Thymus (tissue), 14 donors: ENCODE measurements around the gene OXNAD1. TPM values are rescaled to one million over a fixed set of nuclear protein-coding genes. Genes with fewer than 3 reads are reported as not detected.

Source experiments
- DNase-seq, 9 donors: peaks; one replicate each; pipeline ENCODE4 v3.0.0-alpha.2; 2013; ENCODE audit warnings: low spot score in 9 of 9, low read depth in 6 of 9, missing footprints in 1 of 9
- H3K27ac ChIP-seq, 2 donors: one replicate each; pipeline ENCODE4 v1.5.1; 2013; ENCODE audit warnings: control low read depth in 1 of 2, low read depth in 1 of 2, low read length in 1 of 2, mild to moderate bottlenecking in 1 of 2, moderate library complexity in 1 of 2
- H3K27me3 ChIP-seq, 2 donors: one replicate each; pipeline ENCODE4 v1.5.1; 2013; ENCODE audit warnings: low read length in 1 of 2; ENCODE audit not compliant: control insufficient read depth in 2 of 2, insufficient read depth in 1 of 2
- H3K36me3 ChIP-seq, 2 donors: one replicate each; pipeline ENCODE4 v1.5.1; 2013; ENCODE audit warnings: low read length in 1 of 2, mild to moderate bottlenecking in 1 of 2, moderate library complexity in 1 of 2; ENCODE audit not compliant: control insufficient read depth in 2 of 2, insufficient read depth in 2 of 2
- H3K4me1 ChIP-seq, 2 donors: one replicate each; pipeline ENCODE4 v1.5.1; 2013; ENCODE audit warnings: low read length in 2 of 2; ENCODE audit not compliant: control insufficient read depth in 2 of 2, insufficient read depth in 2 of 2
- H3K4me3 ChIP-seq, 2 donors: one replicate each; pipeline ENCODE4 v1.5.1; 2013; ENCODE audit warnings: low read length in 2 of 2, control low read depth in 1 of 2, mild to moderate bottlenecking in 1 of 2
- H3K9me3 ChIP-seq, 2 donors: one replicate each; pipeline ENCODE4 v1.5.1; 2013; ENCODE audit warnings: low read length in 1 of 2, mild to moderate bottlenecking in 1 of 2; ENCODE audit not compliant: control insufficient read depth in 2 of 2, insufficient read depth in 1 of 2
- WGBS: extraction: QIAGEN DNeasy Blood & Tissue Kit; methylation state at CpG from one replicate; pipeline ENCODE4 v1.1.7; 2013; 5-methylcytosine and 5-hydroxymethylcytosine counted together
- long read RNA-seq, 10 donors: transcript quantifications; one replicate each; lab custom pipeline, GENCODE V29; 2026
- polyA plus RNA-seq: library from polyadenylated mRNA; stranded (reverse); fragments of 200-250 nt; gene quantifications from one replicate; pipeline ENCODE4 v1.2.3, GENCODE V29; 2013
- total RNA-seq: library from RNA; stranded (reverse); fragments of 120-200 nt; gene quantifications from one replicate; pipeline ENCODE4 v1.2.4, GENCODE V29; 2013
- donor health status: healthy.

The OXNAD1 gene, protein sequence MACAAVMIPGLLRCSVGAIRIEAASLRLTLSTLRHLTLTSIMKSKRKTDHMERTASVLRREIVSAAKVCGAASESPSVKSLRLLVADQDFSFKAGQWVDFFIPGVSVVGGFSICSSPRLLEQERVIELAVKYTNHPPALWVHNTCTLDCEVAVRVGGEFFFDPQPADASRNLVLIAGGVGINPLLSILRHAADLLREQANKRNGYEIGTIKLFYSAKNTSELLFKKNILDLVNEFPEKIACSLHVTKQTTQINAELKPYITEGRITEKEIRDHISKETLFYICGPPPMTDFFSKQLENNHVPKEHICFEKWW
- total RNA-seq (31.6 TPM), polyA plus RNA-seq (34.4 TPM)
- long read RNA-seq, donor 1, partial matches to known transcripts, result 0 of 2 reads
- long read RNA-seq, donor 1, other reads (novel, unspliced or antisense), result 0 of 2 reads
- long read RNA-seq, donor 2, transcript OXNAD1-201 (9 exons, 3,929 nt), result major isoform, 5 of 203 reads
- long read RNA-seq, donor 2, partial matches to known transcripts, result 105 of 203 reads
- long read RNA-seq, donor 2, other reads (novel, unspliced or antisense), result 93 of 203 reads
- long read RNA-seq, donor 3, transcript OXNAD1-201 (9 exons, 3,929 nt), result major isoform, 6 of 26 reads
- long read RNA-seq, donor 3, partial matches to known transcripts, result 19 of 26 reads
- long read RNA-seq, donor 3, other reads (novel, unspliced or antisense), result 0 of 26 reads
- long read RNA-seq, donor 4, partial matches to known transcripts, result 14 of 33 reads
- long read RNA-seq, donor 4, other reads (novel, unspliced or antisense), result 17 of 33 reads
- long read RNA-seq, donor 5, transcript OXNAD1-201 (9 exons, 3,929 nt), result major isoform, 6 of 139 reads
- long read RNA-seq, donor 5, partial matches to known transcripts, result 124 of 139 reads
- long read RNA-seq, donor 5, other reads (novel, unspliced or antisense), result 5 of 139 reads
- long read RNA-seq, donor 6, partial matches to known transcripts, result 40 of 66 reads
- long read RNA-seq, donor 6, other reads (novel, unspliced or antisense), result 22 of 66 reads
- long read RNA-seq, donor 7, partial matches to known transcripts, result 22 of 28 reads
- long read RNA-seq, donor 7, other reads (novel, unspliced or antisense), result 0 of 28 reads
- long read RNA-seq, donor 8, partial matches to known transcripts, result 5 of 6 reads
- long read RNA-seq, donor 8, other reads (novel, unspliced or antisense), result 0 of 6 reads
- long read RNA-seq, donor 9, partial matches to known transcripts, result 0 of 3 reads
- long read RNA-seq, donor 9, other reads (novel, unspliced or antisense), result 0 of 3 reads
- long read RNA-seq, donor 10, partial matches to known transcripts, result 16 of 18 reads
- long read RNA-seq, donor 10, other reads (novel, unspliced or antisense), result 0 of 18 reads

- Histone ChIP-seq H3K4me1 (peaks cover 3 to 17% of the 10 kb centered on the region in 2 donors), H3K36me3 (peaks cover 0 to 7% of the 10 kb centered on the region in 2 donors)
These were observed at the start of gene OXNAD1, which contains the start of gene DPH3 for GRCh38 chr3:16264708-16265454. OXNAD1 (plus strand) TSS chr3:16265212; CDS start chr3:16270953, 5,741 bp downstream. DPH3 (minus strand) TSS chr3:16264943; CDS start chr3:16264876, 67 bp downstream.

DNA sequence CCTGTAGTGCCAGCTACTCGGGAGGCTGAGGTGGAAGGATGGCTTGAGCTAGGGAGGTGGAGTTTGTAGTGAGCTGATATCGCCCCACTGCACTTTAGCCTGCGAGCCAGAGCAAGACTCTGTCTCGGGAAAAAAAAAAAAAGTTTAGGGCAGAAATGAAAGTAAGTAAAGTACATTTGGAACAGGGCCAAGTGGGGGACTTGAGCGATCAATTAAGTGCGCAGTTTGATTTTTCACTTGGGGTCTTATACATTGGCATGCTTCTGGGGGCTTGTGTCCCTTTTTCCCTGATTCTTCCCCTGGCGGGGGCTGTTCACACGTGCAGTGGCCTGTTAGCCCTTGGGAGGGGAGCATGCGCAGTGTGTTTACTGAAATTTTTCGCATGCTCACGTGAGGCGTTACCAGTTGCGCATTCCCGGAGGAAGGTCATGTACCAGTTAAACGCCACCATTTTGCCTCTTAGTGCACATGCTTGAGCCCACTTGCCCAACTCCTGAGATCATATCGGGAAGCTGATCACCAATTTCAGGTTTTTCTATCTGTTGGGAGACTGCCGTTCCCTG, 48.6 kb upstream of the OXNAD1 start:
- Histone ChIP-seq H3K27me3 (no peaks in the 10 kb centered on the region), H3K9me3 (no peaks in the 10 kb centered on the region), H3K4me3 (no peak overlapping the region), H3K4me1 (no peaks in the 10 kb centered on the region), H3K27ac (no peak overlapping the region), H3K36me3 (peaks cover 0 to 2% of the 10 kb centered on the region in 2 donors)
- WGBS, result 95% methylated on average over 17 of the region's 17 CpGs
- no peak for DNase-seq

More at GRCh38 chr3:16264708-16265454, at the start of gene OXNAD1, which contains the start of gene DPH3:
- H3K27ac ChIP-seq, result peak within 1 kb of the TSS; percentile 75 to 88
- peak within 1 kb of the TSS; percentile 62 to 82 for H3K4me3 ChIP-seq
- no peaks in the 10 kb centered on the region for H3K9me3 ChIP-seq
- no peaks in the 10 kb centered on the region for H3K27me3 ChIP-seq
- WGBS, result under 1% methylated on average over 61 of the region's 61 CpGs
- peak; percentile 97 to 100 (median 99) for DNase-seq

GRCh38 chr3:16219777-16220176, 45.2 kb upstream of the OXNAD1 start:
- H3K4me3 ChIP-seq, result no peak overlapping the region
- WGBS, result 98% methylated on average over 3 of the region's 3 CpGs

DNA sequence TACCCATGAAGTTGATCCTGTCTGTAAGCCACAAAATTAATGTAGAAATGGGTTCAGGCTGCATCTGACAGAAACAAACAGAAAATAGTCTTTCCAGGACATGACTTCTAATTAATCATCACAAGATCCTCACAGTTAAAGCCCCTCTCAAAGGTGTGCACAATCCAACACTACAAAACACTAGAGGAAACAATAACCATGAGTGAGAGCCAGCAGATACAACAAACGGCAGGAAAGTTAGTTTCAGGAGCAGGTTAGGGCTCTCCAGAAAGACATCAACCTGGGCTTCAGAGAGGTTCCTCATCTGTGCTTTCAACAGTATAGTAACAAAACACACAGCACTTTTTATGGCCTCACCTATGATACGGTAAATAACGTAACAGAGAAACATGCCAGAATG, 43.0 kb upstream of the OXNAD1 start:
- no peaks in the 10 kb centered on the region for H3K36me3 ChIP-seq
- H3K27me3 ChIP-seq, result no peaks in the 10 kb centered on the region
- H3K4me1 ChIP-seq, result no peaks in the 10 kb centered on the region
- 88% methylated on average over 3 of the region's 3 CpGs for WGBS
- H3K9me3 ChIP-seq, result no peaks in the 10 kb centered on the region
- no peak overlapping the region for H3K4me3 ChIP-seq
- H3K27ac ChIP-seq, result no peak overlapping the region
- no peak for DNase-seq

More at GRCh38 chr3:16219777-16220176, 45.2 kb upstream of the OXNAD1 start:
- H3K27me3 ChIP-seq, result no peaks in the 10 kb centered on the region
- no peak overlapping the region for H3K27ac ChIP-seq
- H3K4me1 ChIP-seq, result no peaks in the 10 kb centered on the region
- no peak for DNase-seq
- no peaks in the 10 kb centered on the region for H3K9me3 ChIP-seq
- H3K36me3 ChIP-seq, result no peaks in the 10 kb centered on the region

- WGBS, result 95% methylated on average over 2 of the region's 2 CpGs
- Histone ChIP-seq H3K27me3 (no peaks in the 10 kb centered on the region), H3K9me3 (no peaks in the 10 kb centered on the region), H3K36me3 (no peaks in the 10 kb centered on the region), H3K4me3 (no peak overlapping the region), H3K4me1 (no peaks in the 10 kb centered on the region), H3K27ac (no peak overlapping the region)
- DNase-seq, result no peak
These were observed 42.5 kb upstream of the OXNAD1 start for GRCh38 chr3:16222547-16222946.

DNA sequence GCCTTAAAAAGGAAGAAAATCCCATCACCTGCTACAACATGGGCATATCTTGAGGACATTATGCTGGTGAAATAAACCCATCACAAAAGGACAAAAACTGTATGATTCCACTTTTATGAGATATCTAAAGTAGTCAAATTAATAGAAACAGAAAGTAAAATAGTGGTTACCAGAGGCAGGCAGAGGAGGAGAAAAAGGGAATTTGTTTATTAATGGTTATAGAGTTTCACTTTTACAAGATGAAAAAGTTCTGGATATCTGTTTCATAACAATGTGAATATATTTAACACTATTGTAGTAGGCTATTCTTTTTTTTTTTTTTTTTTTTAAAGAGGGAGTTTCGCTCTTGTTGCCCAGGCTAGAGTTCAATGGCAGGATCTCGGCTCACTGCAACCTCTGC, 40.7 kb upstream of the OXNAD1 start:
- no peaks in the 10 kb centered on the region for H3K27me3 ChIP-seq
- H3K36me3 ChIP-seq, result no peaks in the 10 kb centered on the region
- WGBS, result 97% methylated on average over 2 of the region's 2 CpGs
- H3K4me3 ChIP-seq, result no peak overlapping the region
- no peaks in the 10 kb centered on the region for H3K9me3 ChIP-seq
- DNase-seq, result no peak
- no peaks in the 10 kb centered on the region for H3K4me1 ChIP-seq
- no peak overlapping the region for H3K27ac ChIP-seq

GRCh38 chr3:16227566-16227965, 37.4 kb upstream of the OXNAD1 start:
- WGBS, result 97% methylated on average over 1 of the region's 1 CpG
- H3K9me3 ChIP-seq, result no peaks in the 10 kb centered on the region
- no peak overlapping the region for H3K4me3 ChIP-seq
- H3K4me1 ChIP-seq, result no peaks in the 10 kb centered on the region
- no peaks in the 10 kb centered on the region for H3K36me3 ChIP-seq
- no peak overlapping the region for H3K27ac ChIP-seq
- DNase-seq, result no peak
- no peaks in the 10 kb centered on the region for H3K27me3 ChIP-seq

GRCh38 chr3:16229681-16230080, 35.3 kb upstream of the OXNAD1 start:
- DNase-seq, result no peak
- no peak overlapping the region for H3K27ac ChIP-seq
- no peaks in the 10 kb centered on the region for H3K36me3 ChIP-seq
- H3K9me3 ChIP-seq, result no peaks in the 10 kb centered on the region
- no peaks in the 10 kb centered on the region for H3K27me3 ChIP-seq
- H3K4me1 ChIP-seq, result no peaks in the 10 kb centered on the region
- H3K4me3 ChIP-seq, result no peak overlapping the region
